Astrocyte of the hippocampus (primary cell): Measurements from ENCODE around the gene GCH1.

Experiments
- DNase-seq: peaks from one replicate; pipeline ENCODE4 v3.0.0; 2011; ENCODE audit warnings: low read depth, low spot score

The GCH1 gene

GRCh38 chr14:54867011-54867410 lies 35.6 kb downstream of the GCH1 start:
- DNase-seq: no peak

GRCh38 chr14:54866588-54866987 lies 36.0 kb downstream of the GCH1 start:
- no peak for DNase-seq

DNA sequence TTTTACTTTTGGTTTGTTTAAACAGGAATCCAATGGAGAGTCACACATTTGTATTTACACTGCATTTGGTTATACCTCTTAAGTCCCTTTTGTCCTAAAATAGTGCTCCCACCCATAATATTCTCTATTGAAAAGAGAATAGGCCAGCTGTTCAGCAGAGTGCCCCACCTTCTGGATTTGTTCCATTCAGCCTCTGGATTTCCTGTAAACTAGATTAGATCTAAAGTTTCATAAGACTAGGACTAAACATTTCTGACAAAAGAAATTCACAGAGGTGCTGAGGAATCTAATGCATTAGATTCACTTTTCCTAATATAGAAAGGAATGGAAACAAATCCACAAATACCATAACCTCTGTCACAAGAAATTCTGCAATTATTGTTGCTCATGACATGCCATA lies 38.1 kb downstream of the GCH1 start:
- DNase-seq: no peak

- DNase-seq: no peak
Measured at GRCh38 chr14:54857830-54858269, 44.8 kb downstream of the GCH1 start.

DNA sequence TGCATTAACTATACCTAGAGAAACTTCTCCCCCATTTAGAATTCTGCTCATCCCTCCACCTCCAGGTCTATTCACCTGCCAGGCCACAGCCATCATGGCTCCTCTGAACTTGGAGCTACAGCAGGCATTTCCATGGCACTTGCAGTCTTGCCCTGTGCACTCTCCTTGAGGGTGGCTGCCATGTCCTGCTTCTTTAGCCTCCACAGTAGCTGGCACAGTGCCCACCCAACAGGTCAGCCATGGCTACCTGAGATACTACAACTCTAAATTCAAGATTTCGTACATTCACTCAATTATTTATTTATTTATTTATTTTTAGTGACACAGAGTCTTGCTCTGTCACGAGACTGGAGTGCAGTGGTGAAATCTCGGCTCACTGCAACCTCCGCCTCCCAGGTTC lies 46.5 kb downstream of the GCH1 start:
- DNase-seq: no peak

GRCh38 chr14:54854181-54854580 lies 48.4 kb downstream of the GCH1 start:
- no peak for DNase-seq

- no peak for DNase-seq
Measured at GRCh38 chr14:54853339-54853738, 49.3 kb downstream of the GCH1 start.

DNA sequence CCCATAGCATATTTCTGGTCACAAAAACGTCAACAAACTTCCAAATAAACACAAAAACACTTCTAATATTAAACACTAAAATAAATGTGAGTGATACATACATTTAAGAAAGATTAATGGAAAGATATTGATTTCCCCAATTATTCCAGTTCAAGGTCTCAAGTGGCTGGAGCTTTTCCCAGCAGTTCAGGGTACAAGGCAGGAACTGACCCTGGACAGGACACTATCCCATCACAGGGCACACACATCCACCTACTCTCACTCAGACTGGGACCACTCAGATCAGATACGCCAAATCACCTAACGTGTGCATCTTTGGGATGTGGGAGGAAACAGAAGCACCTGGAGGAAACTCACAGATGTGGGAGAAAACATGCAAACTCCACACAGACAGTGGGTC lies 50.4 kb downstream of the GCH1 start:
- no peak for DNase-seq

DNA sequence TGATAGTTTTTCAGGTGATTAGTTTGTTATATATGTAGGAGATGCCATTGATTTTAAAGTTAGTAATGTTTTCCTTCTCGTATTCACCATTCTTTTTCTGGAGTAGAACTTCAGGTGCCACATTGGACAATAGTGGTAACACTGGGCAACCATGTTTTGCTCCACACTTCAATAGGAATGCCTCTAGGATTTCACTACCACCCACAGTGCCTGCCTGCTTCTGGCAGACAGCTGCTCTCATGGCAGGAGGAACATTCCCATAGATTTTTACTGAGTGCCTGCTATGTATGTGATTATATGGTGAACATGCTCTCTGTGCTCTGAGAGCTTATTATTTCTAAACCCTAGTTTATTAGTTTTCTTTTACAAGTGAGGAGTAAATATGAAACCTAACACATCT lies 53.7 kb downstream of the GCH1 start:
- no peak for DNase-seq

DNA sequence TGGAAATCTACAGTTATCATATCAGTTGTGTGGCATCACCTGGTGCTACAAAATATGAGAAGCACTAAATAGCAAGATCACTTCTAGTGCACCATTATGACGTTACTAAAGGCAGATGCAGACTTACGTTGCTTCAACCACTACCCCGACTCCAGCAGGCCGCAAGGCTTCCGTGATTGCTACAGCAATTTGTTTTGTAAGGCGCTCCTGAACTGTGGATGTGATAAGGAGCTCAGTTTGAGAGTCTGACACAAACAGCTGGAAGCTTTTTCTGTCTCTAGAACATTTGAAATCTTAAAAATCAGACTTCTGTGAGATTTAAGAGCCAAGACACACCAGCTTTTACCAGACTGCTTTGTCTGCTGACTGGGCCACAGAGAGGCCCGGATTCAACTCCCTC lies 57.0 kb downstream of the GCH1 start:
- no peak for DNase-seq

DNA sequence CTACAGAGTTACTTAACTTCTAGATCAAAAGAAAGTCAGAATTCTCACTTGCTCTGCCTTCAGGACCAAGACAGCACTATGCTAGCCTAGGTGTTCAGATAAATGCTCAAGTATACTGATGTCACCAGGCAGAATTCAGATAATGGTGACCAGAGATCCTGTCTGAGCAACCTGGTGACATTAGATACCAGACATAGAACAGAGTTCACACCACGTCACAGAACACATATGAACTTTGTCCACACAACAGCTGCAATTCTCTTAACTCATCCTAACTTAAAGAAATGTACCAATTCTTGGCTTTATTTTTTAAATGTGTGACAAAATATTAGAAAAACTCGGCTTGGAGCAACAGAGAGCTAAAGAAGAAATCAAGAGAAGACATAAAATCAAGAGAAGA lies 58.1 kb downstream of the GCH1 start:
- no peak for DNase-seq

- DNase-seq: no peak
Measured at GRCh38 chr14:54840798-54841197, 61.8 kb downstream of the GCH1 start.

DNA sequence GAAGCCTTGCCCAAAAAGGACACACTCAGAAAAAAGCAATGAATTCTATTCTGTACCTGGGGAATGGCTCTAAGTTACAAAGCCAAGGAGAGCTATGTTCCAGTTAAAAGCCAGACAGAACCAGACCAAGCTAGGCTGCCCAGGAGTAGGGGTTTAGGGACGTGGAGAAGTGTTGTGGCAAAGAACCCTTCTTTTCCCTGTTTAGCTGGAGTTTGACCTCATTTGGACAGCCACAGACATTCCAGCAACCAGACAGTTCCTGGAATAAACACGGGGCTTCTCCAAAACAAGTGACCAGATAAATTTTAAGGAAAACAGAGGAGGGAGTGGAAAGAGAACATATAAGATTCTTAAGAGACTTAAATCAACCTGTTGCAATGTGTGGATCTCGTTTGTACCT lies 62.3 kb downstream of the GCH1 start:
- peak; percentile 34 for DNase-seq

GRCh38 chr14:54839701-54840119 lies 62.9 kb downstream of the GCH1 start:
- peak; percentile 70 for DNase-seq

GRCh38 chr14:54838931-54839512 lies 63.6 kb downstream of the GCH1 start:
- DNase-seq: no peak

DNA sequence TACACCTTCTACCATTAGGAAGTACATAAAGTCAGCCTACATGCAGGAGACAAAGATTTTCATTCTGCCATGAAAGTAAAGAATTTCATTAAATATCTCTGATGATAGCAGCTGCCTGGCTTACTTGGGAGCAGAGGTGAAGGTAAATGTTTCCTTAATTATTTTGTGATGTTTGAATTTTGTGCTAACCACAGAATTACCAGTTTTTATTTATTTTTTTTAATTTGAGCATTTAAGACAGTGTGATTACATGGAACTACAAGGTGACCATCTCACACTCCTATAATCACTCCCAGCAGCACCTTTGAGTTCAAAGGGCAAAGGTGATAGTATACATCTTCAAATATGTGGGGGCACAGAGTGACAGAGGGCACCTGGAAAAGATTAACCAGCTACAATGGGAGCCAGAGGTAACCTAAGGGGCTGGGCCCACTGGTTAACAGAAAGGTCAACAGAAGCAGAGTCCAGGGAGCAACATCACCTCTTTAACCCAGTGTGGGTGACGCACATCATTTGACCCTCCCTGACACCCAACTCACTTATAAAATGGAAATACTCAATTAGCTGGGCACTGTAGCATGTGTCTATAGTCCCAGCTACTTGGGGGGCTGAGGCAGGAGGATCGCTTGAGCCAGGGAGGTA lies 65.0 kb downstream of the GCH1 start:
- no peak for DNase-seq

DNA sequence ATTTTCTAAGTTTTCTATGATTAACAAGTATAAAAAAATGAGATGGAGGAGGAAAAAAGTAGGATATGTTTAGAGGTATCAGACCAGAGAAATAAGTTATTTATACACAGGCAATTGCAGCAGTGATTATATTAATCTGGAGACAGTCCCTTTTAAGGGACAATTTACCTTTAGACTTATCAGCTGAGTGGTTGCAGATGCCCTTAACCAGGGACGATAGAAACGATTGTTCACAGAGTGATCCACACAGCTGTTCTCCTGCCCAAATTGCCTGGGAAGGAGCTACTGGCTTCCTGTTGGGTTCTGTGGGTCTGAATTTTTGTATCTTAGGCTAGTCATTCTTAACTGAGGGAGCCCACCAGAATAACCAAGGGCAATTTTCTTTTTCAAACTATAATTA lies 66.4 kb downstream of the GCH1 start:
- no peak for DNase-seq

DNA sequence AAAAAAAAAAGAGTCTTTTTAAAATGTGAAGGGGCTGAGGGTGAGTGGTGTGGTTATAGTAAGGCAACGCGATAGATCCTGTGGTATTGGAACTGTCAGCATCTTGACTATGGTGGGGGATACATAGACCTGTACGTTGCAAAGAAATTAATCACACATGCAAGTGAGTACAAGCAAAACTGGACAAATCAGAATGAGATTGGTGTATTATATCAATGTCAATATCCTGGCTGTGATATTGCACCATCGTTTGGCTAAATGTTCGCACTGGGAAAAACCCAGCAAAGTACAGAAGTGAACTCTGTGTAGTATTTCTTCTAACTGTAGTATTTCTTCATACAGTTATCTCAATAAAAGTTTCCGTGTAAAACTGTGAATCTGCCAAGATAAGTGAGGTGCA lies 67.9 kb downstream of the GCH1 start:
- no peak for DNase-seq

GRCh38 chr14:54834081-54834480 lies 68.5 kb downstream of the GCH1 start:
- no peak for DNase-seq

DNA sequence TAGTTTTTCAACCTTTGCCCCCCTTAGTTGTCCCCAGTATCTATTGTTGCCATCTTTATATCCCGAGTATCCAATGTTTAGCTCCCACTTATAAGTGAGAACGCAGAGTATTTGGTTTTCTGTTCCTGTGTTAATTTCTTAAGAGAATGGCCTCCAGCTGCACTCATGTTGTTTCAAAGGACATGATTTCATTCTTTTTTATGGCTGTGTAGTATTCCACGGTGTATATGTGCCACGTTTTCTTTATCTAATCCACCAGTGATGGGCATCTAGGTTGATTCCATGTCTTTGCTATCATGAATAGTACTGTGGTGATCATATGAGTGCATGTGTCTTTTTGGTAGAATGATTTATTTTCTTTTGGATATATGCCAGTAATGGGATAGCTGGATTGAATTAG lies 72.0 kb downstream of the GCH1 start:
- DNase-seq: no peak

DNA sequence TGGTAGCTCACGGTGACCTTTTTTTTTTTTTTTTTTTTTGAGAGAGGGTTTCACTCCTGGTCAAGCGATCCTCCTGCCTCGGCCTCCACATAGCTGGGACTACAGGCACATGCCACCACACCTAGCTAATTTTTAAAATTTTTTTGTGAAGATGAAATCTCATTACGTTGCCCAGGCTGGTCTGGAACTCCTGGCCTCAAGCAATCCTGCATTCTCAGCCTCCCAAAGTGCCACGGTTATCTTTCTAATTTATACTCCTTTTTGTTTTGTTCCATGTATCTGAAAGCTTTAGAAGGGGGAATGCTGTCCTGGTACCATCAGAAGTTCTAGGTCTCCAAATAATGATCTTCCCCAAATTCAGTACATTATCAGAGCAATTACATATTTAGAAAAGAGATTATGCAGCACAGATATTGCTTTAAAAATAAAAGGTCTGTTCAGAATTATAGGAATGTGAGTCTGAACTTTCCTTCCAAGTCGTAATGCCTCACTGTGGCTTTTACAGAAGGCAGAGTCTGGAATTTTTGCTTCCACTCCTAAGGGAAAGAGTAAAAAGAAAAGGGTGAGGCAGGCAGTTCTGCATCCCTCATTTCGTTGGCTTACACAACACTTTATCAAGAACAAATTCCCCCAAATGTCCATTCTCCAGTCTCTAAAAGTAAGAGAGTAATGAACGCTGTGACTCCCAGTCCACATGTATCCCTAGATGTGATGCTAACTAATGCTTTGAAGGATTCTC lies 73.0 kb downstream of the GCH1 start:
- DNase-seq: peak; percentile 24

DNA sequence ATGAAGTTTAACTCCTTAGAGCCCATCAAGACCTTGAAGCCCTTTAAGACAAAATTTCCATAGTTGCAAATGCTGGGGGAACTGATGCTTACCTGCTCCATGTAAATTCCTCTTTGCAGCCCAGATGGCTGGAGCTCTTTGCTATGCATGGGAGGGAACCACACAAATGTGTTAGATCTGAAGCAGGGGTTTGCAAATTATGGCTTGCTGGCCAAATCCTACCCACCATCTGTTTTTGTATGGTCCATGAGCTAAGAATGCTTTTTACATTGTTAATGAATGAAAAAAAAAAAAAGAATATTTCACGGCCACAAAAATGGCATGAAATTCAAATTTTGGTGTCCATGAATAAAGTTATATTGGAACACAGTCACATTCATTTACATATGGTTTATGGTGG lies 74.6 kb downstream of the GCH1 start:
- no peak for DNase-seq
